ENCODE results near the gene ATP6V0A1. TPM values are rescaled to one million over a fixed set of nuclear protein-coding genes. Genes with fewer than 3 reads are reported as not detected.

Gene ATP6V0A1
- total RNA-seq, 2 donors from 2014 or later, result 69.6 to 70.1 TPM

DNA sequence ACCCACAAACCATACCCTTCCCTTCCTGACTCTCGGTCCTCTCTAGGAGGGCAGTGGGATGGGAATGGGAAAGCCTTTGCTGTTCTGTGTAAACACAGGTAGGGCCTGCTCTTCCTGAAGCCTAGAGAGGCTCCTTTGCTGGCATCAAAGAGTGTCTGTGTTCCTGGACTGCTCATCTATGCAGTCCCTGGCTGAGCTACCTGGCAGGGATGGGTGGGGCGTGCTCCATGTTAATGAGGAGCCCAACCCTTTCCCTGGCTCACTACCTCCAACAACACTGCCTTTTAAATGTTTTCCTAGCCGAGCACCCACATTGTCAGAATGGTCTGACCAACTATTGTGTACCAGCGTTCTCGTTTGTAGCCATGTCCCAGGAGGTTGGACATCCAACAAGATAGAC is 50.7 kb downstream of the ATP6V0A1 start:
- DNase-seq (ENCODE audit: low spot score), result peak; percentile 42
- intact Hi-C loops (cut with DNase I), result no loop called here

DNA sequence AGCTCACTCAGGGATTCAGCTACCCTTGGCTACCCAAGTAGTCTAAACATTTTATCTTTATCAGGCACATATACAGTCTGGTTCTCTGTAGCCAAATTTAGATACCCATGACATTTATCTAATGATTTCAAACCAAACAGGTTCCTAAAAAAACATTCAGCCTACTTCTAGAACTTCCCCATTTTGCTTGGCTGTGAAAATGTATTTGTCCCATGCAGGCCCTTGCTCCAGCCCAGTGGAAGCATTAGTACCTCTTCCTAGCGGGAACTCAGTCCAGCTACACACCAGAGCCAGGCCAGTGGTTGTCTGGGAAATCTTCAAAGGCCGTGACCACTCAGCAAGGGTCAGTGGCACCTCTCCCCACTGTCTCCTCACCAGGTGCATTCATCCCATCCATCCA is 51.2 kb downstream of the ATP6V0A1 start:
- intact Hi-C loops (cut with DNase I), result no loop called here
- DNase-seq (ENCODE audit: low spot score), result peak; percentile 48

DNA sequence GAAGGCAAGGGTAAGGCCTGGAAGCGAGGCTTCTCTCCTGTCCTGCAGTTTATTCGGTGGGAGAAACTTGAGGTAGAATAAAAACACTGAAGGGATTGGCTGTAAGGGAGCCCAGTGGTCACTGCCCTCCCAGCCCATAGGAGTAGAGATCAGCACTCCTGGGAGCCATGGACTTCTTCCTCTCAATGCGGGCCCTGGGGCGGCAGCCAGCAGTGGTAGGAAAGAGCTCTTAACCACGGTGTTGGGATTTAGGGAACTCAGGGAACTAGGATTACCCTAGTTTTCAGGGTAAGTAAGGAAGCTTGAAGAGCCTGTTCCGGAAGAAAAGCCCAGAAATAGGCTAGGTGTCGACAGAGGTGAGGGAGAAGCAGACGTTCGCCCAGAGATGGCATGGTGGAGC is 53.6 kb downstream of the ATP6V0A1 start:
- DNase-seq (ENCODE audit: low spot score), result peak; percentile 23
- intact Hi-C loops (cut with DNase I), result no loop called here

DNA sequence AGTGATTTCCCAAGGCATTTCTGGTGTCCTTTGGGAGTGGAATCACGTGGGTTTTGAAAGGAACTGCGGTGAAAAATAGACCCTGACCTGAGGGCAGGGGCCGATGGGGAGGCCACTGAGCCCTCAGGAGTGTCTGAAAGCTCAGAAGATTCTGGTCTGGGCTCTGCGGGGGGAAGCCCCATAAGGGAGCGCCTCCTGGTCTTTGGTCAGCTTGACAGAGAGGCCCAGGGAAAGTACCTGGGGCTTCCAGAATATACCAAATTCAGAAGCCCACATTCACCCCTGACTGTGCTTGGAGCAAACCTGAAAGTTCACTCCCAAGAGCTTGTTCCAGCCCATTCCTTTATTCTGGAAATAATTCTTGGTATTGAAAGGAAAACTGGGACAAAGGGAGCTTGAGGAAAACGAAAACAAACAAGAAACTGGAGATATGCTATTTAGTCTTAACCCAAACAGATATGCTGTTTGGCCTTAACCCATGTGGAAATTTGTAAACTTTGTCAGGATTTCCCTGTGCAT is 54.1 kb downstream of the ATP6V0A1 start:
- intact Hi-C loops (cut with DNase I), result no loop called here

DNA sequence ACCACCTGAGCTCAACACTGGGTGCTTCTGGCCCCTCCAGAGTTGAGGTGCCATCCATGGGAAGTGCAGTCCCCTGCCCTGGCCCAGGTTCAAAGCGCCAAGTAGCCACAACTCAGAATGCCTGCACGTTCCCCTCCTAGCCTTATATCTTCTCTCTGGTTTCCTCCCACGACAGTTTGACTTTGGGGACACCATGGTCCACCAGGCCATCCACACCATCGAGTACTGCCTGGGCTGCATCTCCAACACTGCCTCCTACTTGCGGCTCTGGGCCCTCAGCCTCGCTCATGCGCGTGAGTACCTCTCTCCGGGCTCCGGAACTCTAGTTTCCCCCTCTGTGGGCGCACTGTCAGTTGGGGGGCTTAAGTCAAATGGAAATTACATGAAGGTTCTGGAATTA is 55.0 kb downstream of the ATP6V0A1 start:
- peak; percentile 57 for DNase-seq (ENCODE audit: low spot score)
- intact Hi-C loops (cut with DNase I), result no loop called here

More for the DNA sequence above, 54.1 kb downstream of the ATP6V0A1 start:
- DNase-seq (ENCODE audit: low spot score), result peak; percentile 53

GRCh38 chr17:42514279-42514678 is 55.6 kb downstream of the ATP6V0A1 start:
- intact Hi-C loops (cut with DNase I), result no loop called here
- DNase-seq (ENCODE audit: low spot score), result peak; percentile 62

GRCh38 chr17:42514867-42515266 is 56.2 kb downstream of the ATP6V0A1 start:
- intact Hi-C loops (cut with DNase I), result loop anchor here in 1 of 2 donors (5.0 kb wide), 1 partner anchor 193 kb away; no protein-coding TSS in a partner anchor
- DNase-seq (ENCODE audit: low spot score), result peak; percentile 31

- intact Hi-C loops (cut with DNase I), result loop anchor here in 1 of 2 donors (5.0 kb wide), 1 partner anchor 195 kb away; no protein-coding TSS in a partner anchor
- peak; percentile 97 for DNase-seq (ENCODE audit: low spot score)
Observed at GRCh38 chr17:42517516-42517915, 58.8 kb downstream of the ATP6V0A1 start.

DNA sequence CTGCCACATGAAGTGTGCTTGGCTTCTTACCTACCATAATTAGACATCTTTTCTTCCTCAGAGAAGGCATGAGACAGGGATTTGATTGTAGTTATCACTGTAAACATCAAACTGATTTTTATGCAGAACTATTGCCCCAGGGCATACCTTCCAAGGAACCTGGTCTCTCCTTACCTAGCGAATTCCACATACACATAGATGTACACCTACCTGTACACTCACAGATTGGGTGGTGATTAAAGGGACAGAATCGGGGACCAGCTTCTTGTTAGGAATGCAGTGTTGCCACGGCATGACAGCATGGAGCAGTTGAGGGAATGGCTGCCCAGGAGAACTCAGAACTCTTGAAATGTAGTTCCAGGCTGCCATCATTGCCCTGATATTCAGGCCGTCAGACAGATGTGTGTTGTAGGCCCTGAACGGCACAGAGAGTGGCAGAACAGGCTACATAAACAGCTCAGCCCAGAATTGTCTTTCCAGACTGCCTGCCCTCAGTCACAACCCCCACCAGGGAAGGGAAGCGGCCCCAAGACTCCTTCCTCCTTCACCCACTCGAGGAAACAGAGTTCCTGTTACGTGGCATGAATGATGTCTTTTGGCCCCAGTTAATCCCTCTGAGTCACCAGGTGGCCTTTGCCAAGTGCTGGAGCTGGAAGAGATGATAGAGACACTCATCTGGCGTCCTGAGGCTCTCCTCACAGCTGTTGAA is 59.5 kb downstream of the ATP6V0A1 start:
- intact Hi-C loops (cut with DNase I), result loop anchor here in 1 of 2 donors (5.0 kb wide), 1 partner anchor 196 kb away; no protein-coding TSS in a partner anchor
- peak; percentile 95 for DNase-seq (ENCODE audit: low spot score)

- DNase-seq (ENCODE audit: low spot score), result peak; percentile 84
- intact Hi-C loops (cut with DNase I), result loop anchor here in 1 of 2 donors (5.0 kb wide), 1 partner anchor 197 kb away; no protein-coding TSS in a partner anchor
Observed at GRCh38 chr17:42518755-42519545, 60.3 kb downstream of the ATP6V0A1 start.

- intact Hi-C loops (cut with DNase I), result loop anchor here in 1 of 2 donors (5.0 kb wide), 2 partner anchors 98 to 198 kb away; partner anchors contain the start of gene CAVIN1
Observed at GRCh38 chr17:42519546-42520491, 61.1 kb downstream of the ATP6V0A1 start.

DNA sequence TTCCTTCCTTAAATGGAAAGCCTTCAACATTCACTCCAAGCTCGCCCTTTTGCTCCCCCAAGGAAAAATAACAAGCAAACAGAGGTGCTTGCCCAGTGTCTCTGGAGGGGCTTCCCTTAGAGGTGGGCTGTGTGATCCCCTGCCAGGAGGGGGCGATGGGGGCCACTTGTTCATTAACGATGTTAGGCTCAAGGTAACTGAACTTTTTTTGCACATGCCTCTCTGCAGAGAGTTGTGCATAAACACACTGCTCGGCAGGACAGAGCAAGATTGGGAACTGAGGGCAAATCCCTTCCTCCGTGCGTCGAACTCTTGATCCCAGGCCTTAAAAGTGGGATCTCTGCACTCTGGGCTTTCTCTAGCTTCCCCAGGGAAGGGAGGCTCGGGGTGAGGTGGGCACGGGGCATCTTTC is 61.9 kb downstream of the ATP6V0A1 start:
- peak; percentile 69 for DNase-seq (ENCODE audit: low spot score)
- intact Hi-C loops (cut with DNase I), result loop anchor here in 1 of 2 donors (5.0 kb wide), 1 partner anchor 98 kb away; the partner anchor contains the start of gene CAVIN1

More at GRCh38 chr17:42519546-42520491, 61.1 kb downstream of the ATP6V0A1 start:
- peak; percentile 97 for DNase-seq (ENCODE audit: low spot score)

- DNase-seq (ENCODE audit: low spot score), result peak; percentile 70
- intact Hi-C loops (cut with DNase I), result loop anchor here in 1 of 2 donors (5.0 kb wide), 1 partner anchor 99 kb away; the partner anchor contains the start of gene CAVIN1
Observed at GRCh38 chr17:42521036-42521435, 62.4 kb downstream of the ATP6V0A1 start.

DNA sequence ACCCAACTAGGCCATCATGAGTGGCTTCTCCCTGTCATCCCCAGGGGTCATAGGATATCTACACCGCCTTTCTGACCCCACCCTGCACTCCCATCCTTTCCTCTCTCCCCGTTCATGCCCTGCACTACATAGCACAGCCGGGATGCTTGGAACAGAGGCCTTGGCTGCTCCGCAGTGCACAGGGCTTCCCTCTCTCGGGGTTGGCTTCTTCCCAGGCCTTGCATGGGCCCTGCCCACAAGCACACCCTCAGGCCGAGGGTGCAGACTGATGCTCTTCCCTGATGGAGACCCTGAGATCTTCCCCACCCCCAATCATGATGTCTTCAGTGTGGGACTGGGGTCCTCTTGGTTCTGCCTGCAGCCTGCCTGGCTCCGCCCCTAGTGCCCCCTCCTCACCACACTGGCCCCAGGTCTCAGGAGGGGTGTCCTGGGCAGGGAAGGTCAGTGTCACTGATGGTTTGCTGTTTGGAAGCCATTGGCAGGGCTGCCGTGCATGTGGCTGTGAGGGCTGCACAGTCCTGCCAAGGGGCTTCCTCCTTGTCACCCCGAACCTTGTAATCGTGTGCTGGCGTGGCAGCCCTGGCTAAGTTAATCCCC is 63.1 kb downstream of the ATP6V0A1 start:
- DNase-seq (ENCODE audit: low spot score), result peak; percentile 80
- intact Hi-C loops (cut with DNase I), result loop anchor here in 1 of 2 donors (5.0 kb wide), 1 partner anchor 99 kb away; the partner anchor contains the start of gene CAVIN1

DNA sequence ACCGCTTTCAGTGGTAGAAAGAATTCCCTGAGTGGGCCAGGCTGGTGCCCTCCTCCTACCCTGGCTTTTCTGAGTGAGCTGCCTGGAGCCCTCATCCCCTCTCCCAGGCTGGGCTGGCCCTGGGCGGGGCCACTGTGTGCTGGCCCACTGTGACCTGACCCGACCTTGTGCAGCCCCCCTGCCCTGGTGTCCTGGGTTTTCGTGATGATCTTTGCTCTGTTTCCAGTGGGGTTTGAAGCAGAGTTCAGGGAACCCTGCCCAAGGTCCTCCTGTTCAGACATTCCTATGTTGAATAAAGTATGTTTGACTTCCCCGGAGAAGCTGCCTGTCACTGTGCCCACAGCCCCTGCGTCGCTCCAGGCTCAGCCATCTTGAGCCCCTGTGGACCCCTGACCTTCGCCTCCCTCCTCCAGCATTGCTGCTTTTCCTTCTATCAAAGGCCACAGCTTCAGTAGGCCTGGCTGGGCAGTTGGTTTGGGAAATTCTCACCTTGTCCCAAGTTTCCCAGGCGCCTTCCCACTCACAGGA is 63.6 kb downstream of the ATP6V0A1 start:
- DNase-seq (ENCODE audit: low spot score), result peak; percentile 78

GRCh38 chr17:42522798-42523278 is 64.2 kb downstream of the ATP6V0A1 start:
- intact Hi-C loops (cut with DNase I), result loop anchor here in 1 of 2 donors (5.0 kb wide), 1 partner anchor 101 kb away; the partner anchor contains the start of gene CAVIN1
- DNase-seq (ENCODE audit: low spot score), result peak; percentile 28

More for the DNA sequence above, 63.6 kb downstream of the ATP6V0A1 start:
- intact Hi-C loops (cut with DNase I), result loop anchor here in 1 of 2 donors (5.0 kb wide), 1 partner anchor 100 kb away; the partner anchor contains the start of gene CAVIN1

- intact Hi-C loops (cut with DNase I), result loop anchor here in 1 of 2 donors (5.0 kb wide), 1 partner anchor 203 kb away; no protein-coding TSS in a partner anchor
- peak; percentile 26 for DNase-seq (ENCODE audit: low spot score)
Observed at GRCh38 chr17:42525221-42525620, 66.5 kb downstream of the ATP6V0A1 start.

Measured in posterior vena cava (tissue), 2 donors.